ENCODE data around the gene CERT1. TPM values are rescaled to one million over a fixed set of nuclear protein-coding genes. Genes with fewer than 3 reads are reported as not detected.

The CERT1 gene
- total RNA-seq, 1 experiment from 2014 or later: 50.2 TPM

DNA sequence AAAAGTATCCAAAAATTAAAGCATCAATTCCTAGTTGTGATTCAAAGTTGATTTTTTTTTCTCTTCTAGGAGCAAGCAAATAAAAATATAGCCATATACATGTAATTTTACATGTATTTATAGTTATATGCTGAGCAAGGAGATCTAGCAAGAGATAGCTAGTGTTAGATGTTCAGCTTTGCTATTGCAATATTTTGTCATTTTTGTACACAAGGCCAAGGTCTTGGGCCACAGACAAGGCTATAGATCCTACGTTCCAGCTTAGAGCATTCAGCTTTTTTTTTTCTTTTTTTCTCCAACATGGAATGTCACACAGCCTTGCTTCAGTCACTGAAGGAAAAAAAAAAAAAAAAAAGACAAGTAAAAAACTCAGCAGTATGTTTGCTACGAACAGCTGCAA is 137.6 kb downstream of the CERT1 start:
- no peak overlapping the region for H3K4ac ChIP-seq (ENCODE audit: low read depth, low read length)
- no CpG with 5 or more reads among the region's 2 CpGs for WGBS (ENCODE audit: extremely low coverage, insufficient read length, low lambda C conversion rate)

More for the DNA sequence above, 137.6 kb downstream of the CERT1 start:
- Histone ChIP-seq H3K23ac (ENCODE audit: insufficient read length, low read depth, low read length) (no peak overlapping the region), H2BK120ac (ENCODE audit: low read depth, low read length, poor library complexity, severe bottlenecking) (no peak overlapping the region), H3K79me2 (ENCODE audit: insufficient read depth, low read length) (no peaks in the 10 kb centered on the region), H3T11ph (ENCODE audit: low read length) (no peak overlapping the region), H3K18ac (ENCODE audit: insufficient read length, low read depth, low read length) (no peak overlapping the region), H3K4me1 (ENCODE audit: insufficient read depth, low read length) (no peaks in the 10 kb centered on the region; the same call in 1 of the 2 replicates), H3K9me3 (ENCODE audit: control insufficient read depth, low read depth, low read length) (no peaks in the 10 kb centered on the region), H3K27me3 (ENCODE audit: insufficient read depth, low read length) (no peaks in the 10 kb centered on the region), H2BK5ac (ENCODE audit: insufficient read length, low read length) (no peak overlapping the region), H3K23me2 (ENCODE audit: insufficient read length, low read depth, low read length, poor library complexity, severe bottlenecking) (no peaks in the 10 kb centered on the region), H3K79me1 (ENCODE audit: insufficient read depth, low read depth, low read length, poor library complexity, severe bottlenecking) (no peaks in the 10 kb centered on the region), H4K5ac (ENCODE audit: insufficient read length, low read depth, low read length) (no peak overlapping the region), H2BK12ac (ENCODE audit: insufficient read length, low read depth, low read length) (no peak overlapping the region), H4K20me1 (ENCODE audit: control insufficient read depth, insufficient read depth, insufficient read length) (no peaks in the 10 kb centered on the region), H3K14ac (ENCODE audit: insufficient read depth, low read length) (no peak overlapping the region), H4K8ac (replicated peaks; ENCODE audit: insufficient read length, low read depth, low read length) (no peak overlapping the region), H2BK15ac (ENCODE audit: low read depth, low read length) (no peak overlapping the region), H3K56ac (ENCODE audit: insufficient read length, low read depth, low read length) (no peak overlapping the region), H2AK5ac (ENCODE audit: insufficient read length, low read length) (no peak overlapping the region), H3K9ac (ENCODE audit: extremely low read depth, insufficient read length, low read length) (no peak overlapping the region), H4K91ac (ENCODE audit: insufficient read length, low read depth, low read length) (no peak overlapping the region), H2AFZ (ENCODE audit: low read length) (no peak overlapping the region), H3K27ac (ENCODE audit: insufficient read length, low read depth, low read length) (no peak overlapping the region), H2BK20ac (ENCODE audit: low read depth, low read length, poor library complexity, severe bottlenecking) (no peak overlapping the region), H3K4me2 (ENCODE audit: insufficient read depth, insufficient read length, low read length) (no peak overlapping the region)
- Mint-ChIP-seq H3K4me1 (peaks cover 11 to 12% of the 10 kb centered on the region in 2 experiments), H3K4me3 (no peak overlapping the region), H3K36me3 (ENCODE audit: insufficient read depth in 1 of 3, low read depth in 3 of 3) (peaks cover 0 to 15% (median 7%) of the 10 kb centered on the region in 3 experiments; a peak in 6 of 7 replicates), H3K27ac (no peak overlapping the region), H3K27me3 (ENCODE audit: low read depth) (no peaks in the 10 kb centered on the region), H3K9me3 (no peaks in the 10 kb centered on the region)
- TF ChIP-seq, protein P1, sequence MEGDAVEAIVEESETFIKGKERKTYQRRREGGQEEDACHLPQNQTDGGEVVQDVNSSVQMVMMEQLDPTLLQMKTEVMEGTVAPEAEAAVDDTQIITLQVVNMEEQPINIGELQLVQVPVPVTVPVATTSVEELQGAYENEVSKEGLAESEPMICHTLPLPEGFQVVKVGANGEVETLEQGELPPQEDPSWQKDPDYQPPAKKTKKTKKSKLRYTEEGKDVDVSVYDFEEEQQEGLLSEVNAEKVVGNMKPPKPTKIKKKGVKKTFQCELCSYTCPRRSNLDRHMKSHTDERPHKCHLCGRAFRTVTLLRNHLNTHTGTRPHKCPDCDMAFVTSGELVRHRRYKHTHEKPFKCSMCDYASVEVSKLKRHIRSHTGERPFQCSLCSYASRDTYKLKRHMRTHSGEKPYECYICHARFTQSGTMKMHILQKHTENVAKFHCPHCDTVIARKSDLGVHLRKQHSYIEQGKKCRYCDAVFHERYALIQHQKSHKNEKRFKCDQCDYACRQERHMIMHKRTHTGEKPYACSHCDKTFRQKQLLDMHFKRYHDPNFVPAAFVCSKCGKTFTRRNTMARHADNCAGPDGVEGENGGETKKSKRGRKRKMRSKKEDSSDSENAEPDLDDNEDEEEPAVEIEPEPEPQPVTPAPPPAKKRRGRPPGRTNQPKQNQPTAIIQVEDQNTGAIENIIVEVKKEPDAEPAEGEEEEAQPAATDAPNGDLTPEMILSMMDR (conservative IDR thresholded peaks at IDR 0.05): no peak
- no peak for DNase-seq

All from H9 (cell line).